CD4-positive, alpha-beta T cell treated with Interleukin-10 for 1 hour (primary cell): Measurements from ENCODE around the gene MACROD2.
"Not testable (repeated sequence)": the region's sequence is repeated elsewhere in the genome, so short reads cannot be mapped to it uniquely, and the experiment has no call there.

Experiments
- DNase-seq: peaks from one replicate; pipeline ENCODE4 v3.0.0-alpha.2; 2020

The MACROD2 gene

DNA sequence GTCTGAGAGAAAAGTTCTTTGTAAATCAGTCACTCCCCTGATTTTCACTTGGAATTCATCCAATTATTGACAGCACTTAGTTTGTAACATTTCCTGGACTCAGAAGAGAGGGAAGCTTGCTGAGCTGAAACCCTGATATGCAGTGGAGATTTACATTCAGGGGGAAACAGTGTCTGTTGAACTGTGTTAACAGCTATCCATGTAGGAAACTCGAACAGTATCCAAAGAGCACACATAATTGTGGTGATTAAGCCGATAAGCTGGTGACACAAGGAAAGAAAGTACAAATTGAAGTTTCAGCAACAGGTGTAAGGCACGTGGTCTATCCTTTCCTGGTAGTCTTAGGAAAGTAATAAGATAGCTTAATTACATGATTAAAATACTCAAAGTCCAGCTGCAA lies 420.2 kb downstream of the MACROD2 start:
- DNase-seq = no peak

DNA sequence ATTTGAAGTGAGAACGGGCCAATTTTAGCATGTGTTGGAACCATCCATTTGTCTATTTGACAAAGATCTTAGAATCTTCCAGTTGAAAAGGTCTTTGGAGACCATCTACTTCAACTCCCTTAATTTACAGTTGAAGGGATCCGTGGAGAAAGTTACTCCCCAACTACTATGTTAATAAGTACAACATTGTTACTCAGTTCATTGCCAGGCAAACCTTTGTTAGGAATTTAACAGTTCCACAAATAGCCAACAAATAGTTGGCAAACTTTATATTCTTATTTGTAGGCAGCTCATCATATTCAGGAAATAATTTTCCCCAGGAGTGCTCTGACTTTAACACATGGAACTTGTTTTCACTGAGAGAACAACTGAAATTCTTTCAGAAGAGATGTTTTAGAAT lies 423.1 kb downstream of the MACROD2 start:
- no peak for DNase-seq

DNA sequence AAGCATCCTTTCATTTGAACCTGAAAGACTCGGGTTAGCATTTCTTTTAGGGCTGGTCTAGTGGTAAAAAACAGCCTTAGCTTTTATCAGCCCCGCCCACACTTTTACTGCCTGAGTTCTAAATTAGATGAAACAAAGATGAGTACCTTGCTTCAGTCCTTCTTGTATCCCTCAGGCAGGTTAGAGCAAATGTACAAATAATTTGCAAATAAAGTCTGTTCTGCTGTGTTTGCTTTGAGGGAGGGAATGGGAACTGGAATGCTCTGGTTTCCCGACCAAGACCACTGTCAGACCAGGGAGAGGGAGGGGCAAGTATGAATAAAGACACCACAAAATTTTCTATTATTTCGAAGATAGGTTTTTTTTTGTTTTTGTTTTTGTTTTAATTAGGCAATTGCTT lies 427.6 kb downstream of the MACROD2 start:
- no peak for DNase-seq

DNA sequence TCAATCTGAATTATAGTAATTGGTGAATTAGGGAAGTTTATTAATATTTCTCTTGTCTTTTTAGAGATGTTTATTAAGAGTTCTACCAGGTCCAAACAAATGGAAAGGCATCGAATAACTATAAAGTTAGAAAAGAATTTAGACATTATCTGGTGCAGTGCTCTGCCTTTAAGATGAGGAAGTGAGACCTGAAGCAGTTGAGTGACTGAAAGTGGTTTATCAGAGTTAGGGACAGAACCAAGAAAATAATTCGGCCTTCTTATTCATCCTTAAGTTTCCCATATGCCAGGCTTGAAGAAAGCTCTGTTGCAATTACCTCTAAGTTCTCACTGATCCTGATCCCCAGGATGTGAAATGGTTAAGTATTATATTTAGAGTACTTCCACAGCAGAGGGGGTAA lies 436.3 kb downstream of the MACROD2 start:
- DNase-seq = no peak

DNA sequence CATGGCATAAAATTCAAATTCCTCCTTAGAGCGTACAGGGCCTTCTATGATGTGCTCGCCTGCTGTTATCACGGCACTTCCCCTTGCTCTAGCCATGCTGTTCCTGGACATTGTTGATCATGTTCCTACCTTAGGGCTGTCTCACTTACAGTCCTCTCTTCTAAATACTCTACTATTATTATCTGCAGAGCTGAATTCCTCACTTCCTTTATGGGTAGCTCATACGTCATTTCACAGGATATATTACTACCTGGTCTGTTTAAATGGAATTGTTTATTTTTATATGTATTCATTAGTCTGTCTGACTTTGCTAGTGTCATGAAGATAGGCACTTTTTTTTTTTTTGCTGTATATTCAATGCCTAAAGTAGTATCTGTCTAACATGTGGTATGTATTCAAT lies 436.8 kb downstream of the MACROD2 start:
- DNase-seq = no peak

DNA sequence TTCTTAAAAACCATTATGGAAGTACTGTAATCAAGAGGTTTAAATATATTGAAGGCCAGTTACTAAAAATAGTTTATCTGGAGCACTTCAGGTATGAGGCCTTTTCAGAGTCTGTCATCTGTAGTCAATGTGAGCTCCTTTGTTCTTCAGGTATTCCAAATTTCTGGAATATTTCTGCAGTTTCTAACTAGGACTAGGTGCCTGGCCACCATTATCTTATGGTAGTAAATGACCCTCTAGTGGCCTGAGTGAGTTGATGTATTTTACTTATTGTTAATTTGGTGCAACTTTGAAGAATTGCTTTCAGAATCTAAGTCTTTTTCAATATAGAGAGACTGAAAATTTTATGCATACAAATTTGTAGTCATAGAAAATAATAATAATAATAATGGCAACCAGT lies 437.3 kb downstream of the MACROD2 start:
- DNase-seq = no peak

DNA sequence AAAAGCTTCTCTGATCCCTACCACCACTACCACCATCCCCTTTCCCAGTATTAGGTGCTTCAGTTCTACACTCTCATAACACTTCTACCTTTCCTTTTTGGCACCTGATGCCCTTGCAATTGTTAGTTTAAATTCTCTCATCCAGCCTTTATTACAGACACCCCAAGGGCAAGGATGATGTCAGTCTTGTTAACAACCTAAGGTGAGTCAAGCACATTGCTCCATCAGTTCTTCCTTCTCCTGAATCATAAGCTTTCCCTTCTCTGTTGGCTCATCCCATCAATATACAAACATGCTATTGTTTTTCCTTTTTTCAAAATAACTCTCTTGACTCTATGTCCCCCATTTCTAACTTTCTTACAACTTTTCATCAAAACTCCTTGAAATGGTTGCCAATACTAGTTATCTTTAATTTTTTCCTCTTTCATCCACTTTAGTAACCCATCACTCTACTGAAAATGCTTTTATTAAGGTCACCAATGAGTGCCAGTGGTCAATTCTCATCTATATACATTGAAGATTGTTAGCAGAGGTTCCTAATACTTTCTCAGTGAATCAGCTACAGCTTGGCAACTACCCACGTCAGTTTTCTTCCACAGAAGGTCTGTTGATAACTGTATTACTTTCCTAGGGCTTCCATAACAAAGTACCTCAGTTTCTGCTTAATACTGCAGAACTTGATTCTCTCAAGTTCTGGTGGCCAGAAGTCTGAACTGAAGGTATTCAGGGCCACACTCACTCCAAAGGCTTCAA lies 439.2 kb downstream of the MACROD2 start:
- no peak for DNase-seq

DNA sequence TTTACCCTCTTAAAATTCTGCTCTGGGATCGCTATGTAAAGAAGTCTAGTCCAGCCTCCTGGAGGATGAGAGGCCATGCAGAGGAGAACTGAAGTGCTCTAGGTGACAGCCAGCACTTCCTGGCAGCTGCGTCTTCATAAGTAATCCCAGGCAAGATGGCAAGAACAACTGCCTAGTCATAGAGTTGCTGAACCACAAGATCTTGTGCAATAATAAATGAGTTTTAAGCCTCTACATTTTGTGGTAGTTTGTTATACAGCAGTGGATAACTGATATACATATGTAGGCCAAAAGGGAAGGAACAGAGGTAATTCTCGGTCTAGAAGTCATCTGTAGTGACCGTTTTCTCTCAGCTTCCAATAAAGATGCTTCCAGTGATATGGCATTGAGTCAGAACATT lies 445.9 kb downstream of the MACROD2 start:
- no peak for DNase-seq

DNA sequence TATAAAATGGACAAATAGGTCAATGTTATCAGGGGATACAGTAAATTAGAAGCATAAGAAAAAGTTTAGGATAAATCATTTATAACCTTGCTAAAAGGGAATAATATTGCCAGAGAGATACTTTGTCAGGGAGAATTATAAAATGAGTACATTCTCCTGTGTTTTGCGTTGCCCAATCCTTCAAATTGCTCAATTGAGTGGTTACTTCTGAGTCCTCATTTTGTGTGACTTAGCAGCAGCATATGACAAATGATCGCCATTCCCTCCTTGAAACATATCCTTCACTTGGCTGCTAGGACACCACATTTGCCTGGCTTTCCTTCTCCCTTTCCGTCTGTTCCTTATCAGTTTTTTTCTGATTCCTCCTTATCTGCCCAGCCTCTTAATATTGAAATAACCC lies 448.8 kb downstream of the MACROD2 start:
- no peak for DNase-seq

DNA sequence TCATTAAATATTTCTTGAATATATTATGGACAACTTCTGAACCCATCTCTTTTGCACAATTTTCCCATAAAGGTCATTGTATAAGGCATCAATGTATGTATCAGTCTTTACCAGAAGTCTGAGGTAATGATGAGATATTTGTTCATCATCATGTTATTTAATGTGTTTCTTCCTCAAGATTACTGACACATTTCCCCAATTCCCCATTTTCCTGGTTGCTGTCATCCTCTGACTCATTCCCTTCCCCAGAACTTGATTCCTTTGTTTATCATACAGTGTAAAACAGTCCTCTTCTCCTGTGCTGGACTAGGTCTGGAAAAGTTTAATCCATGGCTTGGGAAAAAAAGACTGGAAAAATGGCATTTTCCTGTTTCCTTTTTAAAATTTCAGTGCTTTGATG lies 450.0 kb downstream of the MACROD2 start:
- DNase-seq = no peak

DNA sequence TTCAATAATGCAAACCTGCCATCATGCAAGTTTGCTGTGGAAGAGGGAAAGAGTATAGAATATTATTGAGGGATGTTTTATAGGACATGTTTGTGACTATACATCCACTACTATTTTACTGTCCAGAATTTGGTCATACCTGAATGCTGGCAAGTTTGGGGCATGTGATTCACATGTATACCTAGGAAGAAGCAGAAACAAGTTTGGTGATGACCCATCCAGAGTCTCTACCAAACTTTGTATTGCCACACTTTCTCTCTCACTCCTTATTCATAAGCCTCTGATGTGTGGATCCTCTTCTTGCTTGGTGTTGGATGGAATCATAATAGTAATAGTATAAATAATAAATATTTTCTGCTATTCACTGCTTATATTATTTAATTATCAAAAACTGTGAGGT lies 450.6 kb downstream of the MACROD2 start:
- no peak for DNase-seq

DNA sequence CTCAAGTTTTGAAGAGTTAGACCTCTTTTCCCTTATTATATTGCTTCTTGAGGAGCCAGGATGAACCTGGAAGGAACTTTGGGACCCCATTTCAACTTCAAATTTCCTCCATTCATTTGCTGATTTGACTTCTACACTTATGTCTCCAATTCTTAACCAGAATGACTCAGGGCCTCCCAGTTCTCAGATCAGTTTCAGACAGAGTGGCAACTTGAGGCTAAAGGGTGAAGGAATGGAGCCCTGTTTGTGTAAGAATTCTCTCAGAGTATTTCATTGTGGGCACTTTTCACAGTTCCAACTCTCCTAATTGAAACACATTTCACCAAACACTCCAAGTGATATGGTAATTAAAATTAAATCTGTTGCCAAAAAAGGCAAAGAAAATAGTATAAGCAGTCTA lies 451.1 kb downstream of the MACROD2 start:
- DNase-seq = no peak

DNA sequence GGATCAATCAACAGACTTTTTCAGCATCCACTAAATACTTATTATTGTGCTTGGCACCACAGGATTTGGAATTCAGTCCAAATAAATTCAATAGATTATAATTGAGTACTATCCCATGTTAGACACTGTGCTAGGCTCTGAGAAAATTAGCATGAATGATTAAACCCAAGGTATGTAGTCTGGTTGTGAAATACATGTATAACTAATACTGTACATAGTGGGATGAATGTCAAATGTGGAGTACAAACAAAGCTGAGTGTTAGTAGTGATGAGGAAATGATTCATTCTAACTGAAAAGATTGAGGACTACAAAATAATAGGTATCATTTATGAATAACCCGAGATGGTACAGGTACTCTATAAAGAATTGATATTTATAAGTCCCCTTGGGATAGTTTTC lies 454.0 kb downstream of the MACROD2 start:
- DNase-seq = no peak

DNA sequence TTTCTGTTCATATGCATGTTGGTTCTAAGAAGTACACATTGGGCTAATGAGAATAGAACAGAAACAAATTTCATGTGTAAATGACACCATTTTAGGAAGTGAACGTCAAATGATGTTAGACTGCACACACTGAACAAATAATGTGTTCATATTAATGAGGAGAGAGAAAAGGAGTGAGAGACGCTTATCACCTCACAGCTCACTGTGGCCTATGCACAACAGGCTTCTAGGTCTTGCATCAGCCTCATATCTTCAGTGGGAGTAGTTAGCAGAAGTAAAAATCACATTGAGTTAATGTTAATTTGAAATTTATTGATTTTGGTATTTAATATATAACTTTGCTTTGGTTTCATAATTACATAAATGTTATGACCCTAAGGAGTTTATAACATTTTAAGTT lies 454.9 kb downstream of the MACROD2 start:
- no peak for DNase-seq

DNA sequence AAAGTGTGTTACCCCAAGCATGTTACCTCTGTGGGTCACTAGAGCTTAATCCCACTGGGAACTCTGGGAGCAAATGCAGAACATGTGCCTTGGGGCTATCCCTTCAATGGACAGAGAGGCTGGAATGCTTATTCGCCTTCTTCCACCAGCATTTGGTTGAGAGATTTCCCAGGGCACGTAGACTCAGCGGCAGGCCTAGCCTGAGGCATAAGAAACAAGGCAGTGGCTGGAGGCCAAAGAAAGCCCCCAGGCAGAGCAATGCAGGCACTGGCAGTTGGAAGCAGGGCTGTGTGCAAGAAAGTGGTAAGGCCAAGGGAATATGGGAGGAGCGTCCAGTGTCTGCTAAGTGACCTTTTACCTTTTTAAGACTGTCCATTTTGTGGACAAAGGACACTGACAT lies 456.1 kb downstream of the MACROD2 start:
- no peak for DNase-seq

DNA sequence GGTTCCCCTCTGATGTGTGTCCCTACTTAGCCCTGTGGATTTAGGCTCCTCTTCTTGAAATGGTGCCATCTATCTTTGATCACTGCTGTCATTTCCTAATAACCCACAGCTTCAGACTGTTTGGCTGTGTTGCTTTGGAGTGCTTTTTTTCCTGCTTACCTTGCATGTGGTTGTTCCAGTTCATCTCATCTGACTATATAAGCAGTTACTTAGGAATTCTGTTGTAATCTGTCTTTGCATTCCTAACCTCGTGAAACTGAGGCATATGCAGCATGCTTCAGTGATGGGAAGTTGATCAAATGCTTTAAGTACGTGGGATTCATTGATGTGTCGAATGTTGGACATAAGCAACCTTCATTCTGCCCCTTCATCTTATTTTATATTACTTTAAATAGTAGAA lies 457.9 kb downstream of the MACROD2 start:
- no peak for DNase-seq

DNA sequence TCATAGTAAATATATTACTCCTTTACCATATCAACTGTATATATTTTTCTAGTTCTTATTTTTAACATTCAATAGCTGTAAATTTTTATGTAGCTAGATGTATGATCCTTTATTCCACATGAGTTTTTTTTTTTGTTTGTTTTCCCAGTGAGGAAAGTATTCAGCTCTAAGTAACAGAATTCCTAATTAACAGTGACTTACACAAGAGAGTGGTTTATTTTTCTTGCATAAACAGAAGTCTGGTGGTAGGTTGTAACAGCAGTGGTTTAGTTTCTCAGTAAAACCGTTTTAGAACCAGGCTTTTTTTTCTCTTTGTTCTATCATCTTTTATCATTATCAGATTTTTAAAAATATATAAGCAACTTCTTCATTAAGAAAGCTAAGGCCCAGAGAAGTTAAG lies 459.0 kb downstream of the MACROD2 start:
- DNase-seq = no peak

DNA sequence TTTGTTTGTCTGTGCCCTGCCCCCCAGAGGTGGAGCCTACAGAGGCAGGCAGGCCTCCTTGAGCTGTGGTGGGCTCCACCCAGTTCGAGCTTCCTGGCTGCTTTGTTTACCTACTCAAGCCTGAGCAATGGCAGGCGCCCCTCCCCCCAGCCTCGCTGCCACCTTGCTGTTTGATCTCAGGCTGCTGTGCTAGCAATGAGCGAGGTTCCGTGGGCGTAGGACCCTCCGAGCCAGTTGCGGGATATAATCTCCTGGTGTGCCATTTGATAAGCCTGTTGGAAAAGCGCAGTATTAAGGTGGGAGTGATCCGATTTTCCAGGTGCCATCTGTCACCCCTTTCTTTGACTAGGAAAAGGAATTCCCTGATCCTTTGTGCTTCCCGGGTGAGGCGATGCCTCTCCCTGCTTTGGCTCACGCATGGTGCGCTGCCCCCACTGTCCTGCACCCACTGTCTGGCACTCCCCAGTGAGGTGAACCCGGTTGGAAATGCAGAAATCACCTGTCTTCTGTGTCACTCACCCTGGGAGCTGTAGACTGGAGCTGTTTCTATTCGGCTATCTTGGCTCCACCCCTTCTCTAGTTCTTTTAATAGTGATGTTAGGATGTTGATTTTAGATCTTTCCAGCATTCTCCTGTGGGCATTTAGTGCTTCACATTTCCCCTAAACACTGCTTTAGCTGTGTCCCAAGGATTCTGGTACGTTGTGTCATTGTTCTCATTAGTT lies 471.9 kb downstream of the MACROD2 start:
- DNase-seq = not testable (repeated sequence)

DNA sequence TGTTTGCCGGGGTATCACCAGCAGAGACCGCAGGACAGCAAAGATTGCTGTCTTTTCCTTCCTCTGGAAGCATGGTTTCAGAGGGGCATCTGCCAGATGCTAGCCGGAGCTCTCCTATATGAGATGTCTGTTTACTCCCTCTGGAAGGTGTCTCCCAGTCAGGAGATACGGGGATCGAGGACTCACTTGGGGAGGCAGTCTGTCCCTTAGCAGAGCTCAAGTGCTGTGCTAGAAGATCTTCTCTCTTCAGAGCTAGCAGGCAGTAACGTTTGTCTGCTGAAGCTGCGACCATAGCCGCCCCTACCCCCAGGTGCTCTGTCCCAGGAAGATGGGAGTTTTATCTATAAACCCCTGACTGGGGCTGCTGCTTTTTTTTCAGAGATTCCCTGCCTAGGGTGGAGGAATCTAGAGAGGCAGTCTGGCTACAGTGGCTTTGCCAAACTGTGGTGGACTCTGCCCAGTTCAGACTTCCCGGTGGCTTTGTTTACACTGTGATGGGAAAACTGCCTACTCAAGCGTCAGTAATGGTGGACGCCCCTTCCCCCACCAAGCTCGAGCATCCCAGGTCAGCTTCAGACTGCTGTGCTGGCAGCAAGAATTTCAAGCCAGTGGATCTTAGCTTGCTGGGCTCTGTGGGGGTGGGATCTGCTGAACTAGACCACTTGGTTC lies 475.0 kb downstream of the MACROD2 start:
- no peak for DNase-seq

DNA sequence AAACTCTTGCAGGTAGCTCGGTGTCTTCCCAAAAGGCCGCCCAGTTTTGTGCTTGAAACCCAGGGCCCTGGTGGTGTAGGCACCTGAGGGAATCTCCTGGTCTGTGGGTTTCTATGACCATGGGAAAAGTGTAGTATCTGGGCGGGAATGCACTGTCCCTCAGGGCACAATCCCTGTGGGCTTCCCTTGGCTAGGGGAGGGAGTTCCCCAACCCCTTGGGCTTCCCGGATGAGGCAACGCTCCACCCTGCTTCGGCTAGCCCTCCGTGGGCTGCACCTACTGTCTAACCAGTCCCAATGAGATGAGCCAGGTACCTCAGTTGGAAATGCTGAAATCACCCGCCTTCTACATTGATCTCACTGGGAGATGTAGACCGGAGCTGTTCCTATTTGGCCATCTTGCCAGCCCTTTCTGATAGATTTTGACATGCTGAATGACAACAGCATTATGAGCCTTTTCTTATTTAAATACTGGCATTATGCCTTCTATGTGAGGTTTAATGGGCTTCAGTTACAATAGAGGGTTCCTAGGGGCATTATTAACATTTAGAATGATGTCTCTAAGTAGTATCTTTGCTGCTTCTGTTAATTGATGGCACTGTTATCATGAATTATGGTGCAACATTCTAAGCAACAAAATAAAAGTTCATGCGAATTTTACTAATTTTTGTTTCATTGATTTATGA lies 475.8 kb downstream of the MACROD2 start:
- DNase-seq = no peak

DNA sequence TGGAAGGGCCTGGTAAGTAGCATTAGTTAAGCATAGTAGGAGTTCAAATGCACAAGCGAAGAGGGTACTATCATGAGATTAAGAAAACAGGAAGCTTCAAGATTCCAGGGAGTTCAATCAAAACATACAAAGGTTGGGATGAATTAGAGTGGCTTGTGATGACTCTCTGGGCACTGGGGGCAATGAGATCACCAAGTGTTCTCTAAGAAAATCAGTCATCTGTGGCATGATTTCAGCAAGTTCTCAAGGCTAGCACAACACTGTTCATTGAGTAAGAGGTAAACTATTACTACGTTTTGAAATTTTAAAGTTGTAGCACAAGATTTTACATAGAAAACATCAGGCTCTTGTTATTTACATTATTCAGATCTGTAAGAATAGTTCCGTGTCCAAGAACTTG lies 481.8 kb downstream of the MACROD2 start:
- DNase-seq = no peak

DNA sequence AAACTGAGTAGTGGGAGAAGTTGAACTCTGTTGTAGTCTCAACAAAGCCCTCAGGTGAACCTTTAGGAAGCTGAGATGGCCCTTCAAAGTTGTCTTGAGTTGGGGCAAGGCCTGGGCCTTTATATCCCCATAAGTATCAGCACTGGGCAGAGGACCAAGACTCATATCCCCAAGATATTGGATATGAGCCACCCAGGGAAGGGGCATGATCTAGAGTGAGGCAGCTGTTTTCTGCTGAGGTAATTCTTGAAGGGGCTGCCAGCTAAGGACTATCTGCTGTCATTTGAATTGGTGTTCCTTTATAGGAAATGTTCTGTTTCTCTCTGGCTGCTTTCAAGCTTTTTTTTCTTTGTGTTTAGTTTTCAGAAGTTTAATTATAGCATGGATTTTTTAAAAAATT lies 482.8 kb downstream of the MACROD2 start:
- no peak for DNase-seq

DNA sequence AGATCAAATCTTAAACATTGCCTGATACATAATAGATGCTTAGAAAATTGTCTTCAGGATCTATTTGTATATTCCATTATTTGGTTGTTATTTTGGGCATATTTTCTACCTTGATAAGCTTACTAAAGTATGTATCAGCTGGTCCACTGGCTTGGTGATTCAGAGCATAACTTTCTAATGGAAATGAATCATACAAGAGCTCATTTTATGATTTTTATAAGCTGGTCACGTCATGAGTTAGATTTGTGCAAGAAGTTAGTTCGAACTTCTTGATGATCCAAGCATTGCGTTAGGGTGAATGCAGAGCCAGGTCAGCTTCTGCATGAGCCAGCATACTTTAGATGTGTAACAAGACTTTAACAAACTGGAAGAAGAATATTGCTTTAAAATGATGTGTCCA lies 486.5 kb downstream of the MACROD2 start:
- no peak for DNase-seq

DNA sequence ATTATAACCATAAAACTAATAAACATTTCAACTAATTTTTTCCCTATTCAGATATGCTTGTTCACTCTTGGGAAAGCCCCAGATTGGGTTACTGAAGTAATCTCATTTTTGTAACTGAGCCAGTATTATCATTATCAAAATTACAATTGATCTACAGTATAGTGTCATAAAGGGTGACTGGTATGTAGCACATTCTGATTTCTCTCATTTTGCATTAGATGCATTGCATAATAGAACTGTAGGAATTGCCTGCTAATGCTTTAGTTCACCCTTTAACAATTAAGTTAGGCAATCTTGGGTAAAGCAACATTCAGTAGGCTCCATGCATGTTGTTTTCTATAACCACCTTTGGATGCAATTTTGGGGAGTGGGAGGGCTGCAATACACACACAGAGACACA lies 492.9 kb downstream of the MACROD2 start:
- no peak for DNase-seq
